GM19099 (cell line): ENCODE data around the gene CILP2.

Experiments
- POLR2A ChIP-seq: IDR thresholded peaks from 3 replicates; pipeline ENCODE4 v1.6.1; 2011; ENCODE audit warnings: low read depth; ENCODE audit not compliant: insufficient read length; ENCODE audit errors: extremely low read depth

The CILP2 gene

DNA sequence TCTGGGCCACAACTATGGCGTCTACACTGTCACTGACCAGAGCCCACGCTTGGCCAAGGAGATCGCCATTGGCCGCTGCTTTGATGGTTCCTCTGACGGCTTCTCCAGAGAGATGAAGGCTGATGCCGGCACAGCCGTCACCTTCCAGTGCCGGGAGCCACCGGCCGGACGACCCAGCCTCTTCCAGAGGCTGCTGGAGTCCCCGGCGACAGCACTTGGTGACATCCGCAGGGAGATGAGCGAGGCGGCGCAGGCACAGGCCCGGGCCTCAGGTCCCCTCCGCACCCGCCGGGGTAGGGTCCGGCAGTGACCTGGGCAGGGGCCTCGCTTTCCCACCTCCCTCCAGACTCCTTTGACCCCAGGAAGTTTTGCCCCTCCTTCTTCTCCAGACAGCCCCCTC lies 7.6 kb downstream of the CILP2 start:
- no peak for TF ChIP-seq POLR2A

DNA sequence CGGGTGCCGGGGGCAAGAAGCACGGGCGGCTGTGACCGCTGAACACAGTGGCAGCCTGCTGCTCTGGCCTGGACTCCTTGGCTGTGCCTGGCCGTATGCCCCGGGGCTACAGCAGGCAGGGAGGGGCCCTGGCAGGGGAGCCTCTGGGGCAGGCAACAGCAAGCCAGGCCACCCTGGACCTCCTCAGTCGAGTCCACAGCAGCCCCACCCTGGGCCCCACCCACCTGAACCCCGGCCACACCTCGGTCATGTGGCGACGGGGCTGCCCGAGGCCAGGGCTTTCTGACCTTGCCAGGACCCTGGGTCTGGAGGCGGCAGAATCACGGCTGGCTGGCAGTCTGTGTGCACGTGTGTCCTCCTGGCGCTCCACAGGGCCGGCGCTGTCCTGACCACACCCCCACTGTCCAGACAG lies 8.7 kb downstream of the CILP2 start:
- TF ChIP-seq POLR2A = no peak

DNA sequence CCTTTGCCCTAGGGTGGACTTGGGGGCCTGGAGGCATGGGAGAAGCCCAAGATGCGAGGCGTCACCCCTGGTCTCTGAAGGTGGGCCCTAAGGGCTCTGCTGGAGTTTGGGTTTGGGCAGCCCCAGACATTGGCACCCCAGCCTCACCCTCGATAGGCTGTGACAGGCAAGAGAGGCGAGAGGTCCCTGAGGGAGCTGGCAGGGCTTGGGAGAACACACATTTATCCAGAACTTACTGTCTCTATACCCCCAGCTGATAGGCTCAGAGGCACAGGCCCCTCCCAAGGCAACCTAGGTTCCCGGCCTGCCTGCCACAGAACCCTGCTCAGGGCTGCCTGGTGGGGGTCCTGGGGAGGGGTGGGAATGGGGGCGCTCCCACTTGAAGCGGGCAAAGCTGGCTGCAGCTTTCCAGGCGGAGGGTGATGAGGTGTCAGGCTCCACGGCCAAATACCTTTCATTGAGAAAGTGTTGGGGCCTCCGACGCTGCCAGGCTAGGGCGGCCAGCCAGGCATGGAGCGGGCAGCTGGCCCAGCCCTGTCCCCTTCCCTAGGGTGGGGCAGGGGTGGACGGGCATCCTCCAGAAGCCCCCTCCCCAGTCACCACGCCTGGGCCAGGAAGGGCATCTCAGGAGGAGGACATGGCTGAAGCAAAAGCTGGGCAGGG lies 9.7 kb downstream of the CILP2 start:
- no peak for TF ChIP-seq POLR2A

DNA sequence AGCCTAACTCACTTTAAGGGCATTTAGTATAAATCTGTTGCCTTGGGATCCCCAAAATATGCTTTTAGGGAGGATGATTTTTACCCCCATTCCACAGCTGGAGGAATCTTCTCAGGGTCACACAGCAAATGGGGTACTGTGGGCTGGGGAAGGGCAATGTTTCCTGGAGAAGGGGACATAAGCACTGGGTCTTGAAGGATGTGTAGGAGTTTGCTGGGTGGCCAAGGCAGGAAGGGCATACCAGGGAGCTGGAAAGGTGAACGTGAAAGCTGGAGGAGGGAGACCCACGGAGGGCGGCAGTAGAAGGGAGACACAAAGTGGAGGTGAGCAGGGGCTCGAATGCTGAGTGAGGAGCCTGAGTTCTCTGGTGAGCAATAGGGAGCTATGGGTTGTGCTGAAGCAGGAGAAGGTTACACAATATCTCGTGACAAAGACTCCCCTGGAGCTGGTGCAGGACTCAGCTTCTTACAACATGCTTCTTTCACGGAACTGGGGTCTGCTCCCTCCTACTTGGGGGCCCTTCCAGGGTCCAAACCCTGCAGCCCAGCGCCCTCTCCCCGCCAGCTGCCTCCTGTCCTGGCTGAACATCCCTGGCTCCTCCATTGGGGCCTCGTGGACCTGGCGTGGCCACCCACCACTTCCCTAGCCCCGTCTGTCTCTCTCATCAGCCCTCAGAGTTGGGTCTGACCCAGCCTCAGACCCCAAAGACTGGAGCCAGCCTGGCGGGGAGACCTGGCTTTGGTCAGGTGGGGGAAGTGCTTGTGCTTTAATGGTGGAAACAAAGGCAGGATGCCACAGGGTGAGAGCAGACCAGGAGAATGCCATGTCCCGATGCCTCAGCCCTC lies 11.1 kb downstream of the CILP2 start:
- TF ChIP-seq POLR2A = no peak

DNA sequence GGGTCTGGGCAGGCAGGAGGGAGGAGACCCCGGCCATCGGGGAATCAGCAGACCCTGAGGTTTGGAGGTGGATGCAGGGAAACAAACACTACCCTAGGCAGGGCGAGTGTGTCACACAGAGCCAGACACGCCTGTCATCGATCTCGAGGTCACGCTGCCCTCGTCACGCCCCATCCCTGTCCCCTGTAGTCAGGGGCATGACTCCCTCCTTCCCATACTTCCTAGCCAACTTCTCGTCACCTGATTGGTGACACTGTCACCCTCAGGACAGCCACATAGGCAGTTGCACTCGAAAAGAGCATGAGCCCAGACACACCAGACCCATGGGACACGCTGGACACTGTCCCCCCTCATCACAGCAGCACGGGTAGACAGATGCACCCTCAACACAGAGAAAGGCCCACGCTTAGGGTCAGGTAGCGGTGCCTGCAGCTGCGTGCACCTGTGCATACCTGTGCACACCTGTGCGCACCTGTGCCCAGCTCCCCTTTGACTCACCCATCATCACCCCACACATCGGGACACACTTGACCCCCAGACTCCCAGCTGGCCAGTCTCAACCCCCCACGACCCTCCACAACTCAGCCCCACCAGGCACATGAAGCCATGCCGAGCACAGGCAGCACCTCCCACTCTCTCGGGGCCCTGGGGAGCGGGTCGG lies 11.9 kb downstream of the CILP2 start:
- TF ChIP-seq POLR2A = no peak

DNA sequence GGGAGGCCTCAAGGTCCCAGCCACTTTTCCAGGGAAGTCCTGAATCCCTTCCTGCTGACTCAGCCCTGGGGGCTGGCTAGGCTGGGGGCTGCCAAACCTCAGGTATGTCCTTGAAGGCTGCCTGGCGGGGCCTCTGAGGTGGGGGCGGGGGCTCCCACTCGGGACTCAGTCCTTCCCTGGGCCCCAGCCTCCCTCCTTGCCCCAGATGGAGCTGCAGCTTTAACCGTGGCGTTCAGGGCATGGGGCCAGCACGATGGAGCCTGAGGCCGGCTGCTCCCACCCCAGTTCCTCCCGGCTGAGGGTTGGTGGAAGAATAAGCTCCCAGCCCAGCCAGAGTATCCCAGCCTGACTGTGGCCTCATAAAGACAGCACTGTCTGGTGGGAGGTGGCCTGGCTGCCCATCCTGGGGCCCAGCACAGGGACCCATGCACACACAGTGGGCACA lies 12.4 kb downstream of the CILP2 start:
- TF ChIP-seq POLR2A = no peak

DNA sequence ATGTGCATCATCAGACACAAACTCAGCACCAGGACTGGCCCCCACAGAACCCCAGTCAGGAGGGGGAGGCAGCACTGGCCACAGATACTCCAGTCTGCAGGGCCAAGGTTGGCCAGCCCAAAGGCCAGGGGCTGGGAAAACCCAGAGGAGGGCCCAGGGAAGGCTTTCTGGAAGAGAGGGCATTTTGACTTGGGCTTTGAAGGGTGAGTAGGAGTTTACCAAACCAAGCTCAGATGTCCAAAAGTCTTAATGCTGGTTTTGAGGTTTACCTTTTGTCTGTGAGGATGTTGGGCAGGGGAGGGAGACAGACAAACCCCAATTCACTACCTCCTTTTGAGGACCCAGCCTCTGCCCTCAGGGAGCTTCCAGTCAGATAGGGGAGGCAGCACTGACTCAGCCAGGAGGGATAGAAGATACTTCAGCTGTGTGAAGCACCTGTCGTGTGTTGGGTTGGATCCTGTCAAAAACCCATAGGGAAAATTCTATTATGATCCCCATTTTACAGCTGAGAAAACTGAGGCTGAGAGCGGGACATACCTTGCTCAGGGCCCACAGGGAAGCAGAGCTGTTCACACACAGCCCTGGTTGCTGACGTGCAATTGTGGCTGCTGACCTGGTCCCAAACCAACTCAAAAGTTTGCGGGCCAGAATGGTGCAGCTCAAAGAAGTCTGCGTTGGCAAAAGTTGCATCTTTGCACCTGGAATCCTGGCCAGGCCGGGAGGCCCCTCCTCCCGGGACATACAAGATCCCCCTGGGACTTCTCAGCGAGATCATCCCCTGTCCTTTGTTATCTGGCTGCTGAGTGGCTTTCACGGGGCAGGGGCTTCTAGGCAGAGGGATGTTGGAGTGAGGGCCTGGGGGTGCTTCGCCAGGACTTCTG lies 13.1 kb downstream of the CILP2 start:
- no peak for TF ChIP-seq POLR2A

DNA sequence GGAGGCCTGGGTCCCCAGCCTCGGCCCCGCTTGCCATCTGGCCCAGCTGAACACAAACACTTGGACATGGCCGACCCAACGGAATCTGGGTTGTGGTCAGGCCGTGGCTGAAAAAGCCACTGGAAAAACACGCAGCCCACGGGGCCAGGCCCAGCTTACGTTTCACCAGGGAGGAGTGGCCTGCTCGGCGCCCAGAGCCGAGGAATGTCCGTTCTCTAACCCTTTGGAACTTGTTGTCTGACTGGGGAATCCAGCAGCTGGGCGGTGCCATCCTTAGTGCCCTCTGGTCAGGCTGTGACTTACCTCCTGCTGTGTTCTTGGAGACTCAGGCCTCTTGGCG lies 13.8 kb downstream of the CILP2 start:
- no peak for TF ChIP-seq POLR2A

DNA sequence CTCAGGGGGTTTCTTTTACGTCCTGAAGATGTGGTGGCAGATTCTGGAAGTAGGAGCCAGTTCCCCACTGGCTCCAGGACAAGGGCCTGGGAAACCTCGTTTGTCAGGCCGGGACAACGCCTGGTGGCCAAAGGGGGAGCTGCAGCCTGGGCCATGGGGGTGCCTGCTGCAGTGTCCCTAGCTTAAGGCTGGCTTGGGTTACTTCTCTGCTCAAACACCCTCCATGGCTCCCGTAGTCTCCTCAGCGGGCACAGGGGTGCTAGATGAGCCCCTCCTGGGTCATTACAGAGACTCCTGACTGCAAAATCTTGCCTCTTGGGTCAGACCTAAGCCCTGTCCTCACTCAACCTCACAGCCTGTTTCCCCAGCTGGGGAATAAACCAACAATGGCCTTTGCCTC lies 14.7 kb downstream of the CILP2 start:
- no peak for TF ChIP-seq POLR2A

DNA sequence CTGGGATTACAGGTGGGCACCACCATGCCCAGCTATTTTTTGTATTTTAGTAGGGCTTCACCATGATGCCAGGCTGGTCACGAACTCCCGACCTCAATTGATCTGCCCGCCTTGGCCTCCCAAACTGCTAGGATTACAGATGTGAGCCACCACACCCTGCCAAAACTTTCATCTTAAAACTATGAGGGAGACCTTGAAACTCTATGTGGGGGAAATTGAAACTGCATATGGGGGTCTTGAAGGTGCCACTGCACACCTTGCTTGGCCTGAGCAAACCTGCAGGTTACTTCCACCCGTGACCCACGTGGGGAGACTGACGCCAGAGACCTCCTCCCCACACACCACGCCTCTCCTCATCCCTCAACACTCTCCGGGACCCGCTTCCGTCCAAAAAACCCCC lies 15.6 kb downstream of the CILP2 start:
- TF ChIP-seq POLR2A = no peak

DNA sequence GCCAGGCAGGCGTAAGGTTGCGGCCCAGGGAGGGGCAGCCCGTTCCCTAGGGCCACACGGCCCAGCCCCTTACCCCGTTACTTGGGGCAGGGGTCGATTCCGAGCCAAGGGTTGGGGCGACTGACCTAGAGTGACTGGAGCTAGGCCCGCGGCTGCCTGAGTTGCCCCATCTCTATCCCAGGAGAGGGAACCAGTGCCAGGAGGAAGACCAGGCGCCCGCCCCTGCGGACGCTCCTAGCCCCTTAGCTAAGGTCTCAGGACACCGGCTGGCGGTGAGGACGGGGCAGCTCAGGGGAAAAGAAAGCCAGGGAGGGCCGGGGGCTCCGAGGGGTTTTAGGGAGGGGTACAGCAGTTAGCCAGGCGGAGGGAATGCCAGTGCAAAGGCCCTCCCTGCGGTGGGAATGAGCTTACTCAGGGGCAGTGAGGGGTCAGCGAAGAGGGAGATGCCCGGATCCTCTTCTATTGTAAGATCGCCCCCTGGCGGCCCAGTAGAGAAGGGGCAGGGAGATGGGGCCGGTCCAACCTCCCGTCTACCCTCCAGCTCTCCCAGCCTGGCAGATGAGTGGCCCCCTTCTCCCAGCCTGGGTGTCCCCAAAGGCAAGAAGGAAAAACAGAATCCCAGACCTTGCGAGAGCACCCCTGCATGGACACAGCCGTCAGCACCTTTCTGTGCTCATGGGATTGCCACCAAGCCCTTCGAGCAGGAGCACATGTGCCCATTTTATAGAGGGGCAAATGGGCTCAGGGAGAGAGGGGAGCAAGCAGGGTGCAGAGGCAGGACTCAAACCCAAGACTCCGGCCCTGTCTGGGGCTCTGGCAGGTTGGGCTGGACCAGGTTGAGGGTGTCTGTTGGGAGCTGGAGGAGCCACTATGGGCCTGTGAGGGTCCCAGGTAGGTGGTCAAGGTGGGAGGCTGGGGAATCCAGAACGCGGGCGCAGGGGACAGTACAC lies 16.3 kb downstream of the CILP2 start:
- no peak for TF ChIP-seq POLR2A

DNA sequence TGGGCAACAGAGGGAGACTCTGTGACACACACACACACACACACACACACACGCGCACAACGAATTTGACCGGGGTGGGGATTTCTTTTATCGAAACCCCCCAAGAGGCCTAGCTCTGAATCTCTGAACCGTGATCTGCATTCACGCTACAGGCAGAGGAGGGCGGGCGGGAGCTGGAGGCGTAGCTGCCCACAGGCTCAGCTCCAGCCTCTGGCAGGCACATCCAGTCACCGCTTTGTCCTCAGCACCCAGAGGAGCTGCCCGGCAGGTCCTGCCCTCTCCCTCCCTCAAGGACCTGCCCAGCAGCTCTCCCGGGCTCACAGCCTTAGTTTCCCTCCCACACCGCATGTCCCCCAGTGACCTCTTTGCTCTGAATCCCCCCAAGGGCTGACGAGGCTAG lies 20.0 kb downstream of the CILP2 start:
- no peak for TF ChIP-seq POLR2A

DNA sequence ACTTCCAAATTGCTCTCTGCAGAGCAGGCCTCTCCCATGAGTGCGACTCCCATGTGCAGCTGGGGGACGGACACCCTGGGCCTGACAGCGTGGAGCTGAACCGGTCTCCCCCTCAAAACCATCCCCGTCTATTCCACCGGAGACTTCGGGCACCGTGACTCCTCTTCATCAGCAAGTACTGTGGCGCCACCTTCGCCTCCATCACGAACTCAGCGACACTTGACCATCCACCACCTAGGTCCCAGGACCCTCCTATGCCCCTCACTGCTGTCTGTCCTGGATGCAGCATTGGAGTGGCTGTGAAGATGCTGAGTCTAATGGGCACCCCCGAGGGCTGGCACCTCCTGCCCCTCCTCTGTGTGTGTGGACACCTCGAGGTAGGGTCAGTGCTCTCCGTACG lies 20.6 kb downstream of the CILP2 start:
- no peak for TF ChIP-seq POLR2A

DNA sequence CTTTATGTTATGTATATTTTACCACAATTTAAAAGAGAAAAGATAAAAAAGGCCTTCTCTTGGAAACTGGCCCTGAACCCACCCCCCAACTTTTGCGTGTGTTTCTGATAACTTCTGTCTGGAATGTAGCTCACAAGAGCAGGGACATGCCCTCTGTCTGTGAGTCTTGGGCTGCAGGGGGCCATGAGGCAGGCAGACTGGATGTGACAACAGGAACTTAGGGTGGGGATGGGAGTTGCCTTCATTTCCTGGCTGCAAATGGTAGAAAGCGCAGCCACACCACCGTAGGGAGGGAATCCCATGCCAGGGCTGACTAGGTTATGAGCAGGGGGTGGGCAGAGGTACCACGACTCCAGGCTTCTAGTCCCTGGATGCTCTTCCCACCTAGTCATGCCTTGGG lies 21.9 kb downstream of the CILP2 start:
- no peak for TF ChIP-seq POLR2A
